Caco-2 (cell line): ENCODE results near the gene APLF. TPM values are rescaled to one million over a fixed set of nuclear protein-coding genes. Genes with fewer than 3 reads are reported as not detected.

ENCODE experiments used
- BruUV-seq: library from RNA; stranded (reverse); fragments of 400-500 nt; replicated peaks from 2 replicates; lab custom pipeline; 2021; lab: Mats Ljungman, UMichigan
- CTCF ChIA-PET: fragments of 300-600 bp; sonication (Branson Sonifier 250); formaldehyde crosslinking; loops from one replicate; lab custom pipeline; 2022; ENCODE audit warnings: antibody characterized with exemption; lab: Charles Lee
- POLR2A ChIA-PET: fragments of 300-600 bp; sonication (Branson Sonifier 250); formaldehyde crosslinking; loops from one replicate; lab custom pipeline; 2022; ENCODE audit warnings: antibody characterized with exemption; lab: Charles Lee
- DNase-seq, 2 experiments: peaks; one replicate each; pipeline versions ENCODE4 v3.0.0 to v3.0.0-alpha.2; 2020 to 2022
- H3K27me3 ChIP-seq: replicated peaks from 2 replicates; pipeline ENCODE4 v1.6.0; 2011; ENCODE audit warnings: low read length; ENCODE audit not compliant: control insufficient read depth, insufficient read depth
- H3K36me3 ChIP-seq: 2 replicates; pipeline ENCODE4 v1.5.1; 2011; ENCODE audit warnings: low read length; ENCODE audit not compliant: control insufficient read depth, insufficient read depth
- H3K4me1 ChIP-seq: fragments of 250-450 bp; sonication (Bioruptor Pico); 2 replicates; pipeline ENCODE4 v1.5.1; 2020; ENCODE audit warnings: mild to moderate bottlenecking
- H3K4me3 ChIP-seq: 2 replicates; pipeline ENCODE4 v1.5.1; 2011; ENCODE audit warnings: low read depth, mild to moderate bottlenecking, control low read depth, low read length
- H3K9me3 ChIP-seq: fragments of 250-450 bp; sonication (Bioruptor Pico); 2 replicates; pipeline ENCODE4 v1.5.1; 2020; ENCODE audit warnings: mild to moderate bottlenecking, moderate library complexity
- H3K27ac Mint-ChIP-seq: one replicate; pipeline ENCODE4 v1.8.0; 2022; ENCODE audit warnings: mixed read lengths; ENCODE audit not compliant: unreplicated experiment
- H3K27me3 Mint-ChIP-seq: one replicate; pipeline ENCODE4 v1.8.0; 2022; ENCODE audit warnings: mixed read lengths; ENCODE audit not compliant: insufficient read depth, unreplicated experiment
- H3K36me3 Mint-ChIP-seq: one replicate; pipeline ENCODE4 v1.8.0; 2022; ENCODE audit warnings: mild to moderate bottlenecking, mixed read lengths; ENCODE audit not compliant: insufficient read depth, unreplicated experiment
- H3K4me1 Mint-ChIP-seq: one replicate; pipeline ENCODE4 v1.8.0; 2022; ENCODE audit warnings: low read depth, mixed read lengths; ENCODE audit not compliant: unreplicated experiment
- H3K4me3 Mint-ChIP-seq: one replicate; pipeline ENCODE4 v1.8.0; 2022; ENCODE audit warnings: mild to moderate bottlenecking, moderate library complexity, mixed read lengths; ENCODE audit not compliant: unreplicated experiment
- H3K9me3 Mint-ChIP-seq: one replicate; pipeline ENCODE4 v1.8.0; 2022; ENCODE audit warnings: mixed read lengths; ENCODE audit not compliant: unreplicated experiment
- intact Hi-C: fragments of 100-400 bp; cut with micrococcal nuclease; formaldehyde crosslinking; loops from one replicate; pipeline ENCODE4 v1.10.0; 2022; ENCODE audit not compliant: unreplicated experiment
- total RNA-seq: library from RNA; stranded (reverse); gene quantifications from 2 replicates; pipeline ENCODE4 v1.2.3, GENCODE V29; 2022
- TF ChIP-seq, protein P1 (sequence below), 2 experiments: fragments of 200-600 bp in 1 of 2; IDR thresholded peaks; 1 replicate in 1 of 2; 2 replicates in 1 of 2; pipeline versions ENCODE4 v1.5.1 to v1.8.0; 2011 to 2022; ENCODE audit warnings: antibody characterized with exemption in 1 of 2, control low read depth in 1 of 2, inconsistent platforms in 1 of 2, low read depth in 1 of 2, low read length in 1 of 2, mild to moderate bottlenecking in 1 of 2, moderate library complexity in 1 of 2; ENCODE audit not compliant: insufficient read depth in 1 of 2, severe bottlenecking in 1 of 2, unreplicated experiment in 1 of 2

APLF gene
- total RNA-seq, 1 experiment from 2014 or later, result 3.9 TPM

DNA sequence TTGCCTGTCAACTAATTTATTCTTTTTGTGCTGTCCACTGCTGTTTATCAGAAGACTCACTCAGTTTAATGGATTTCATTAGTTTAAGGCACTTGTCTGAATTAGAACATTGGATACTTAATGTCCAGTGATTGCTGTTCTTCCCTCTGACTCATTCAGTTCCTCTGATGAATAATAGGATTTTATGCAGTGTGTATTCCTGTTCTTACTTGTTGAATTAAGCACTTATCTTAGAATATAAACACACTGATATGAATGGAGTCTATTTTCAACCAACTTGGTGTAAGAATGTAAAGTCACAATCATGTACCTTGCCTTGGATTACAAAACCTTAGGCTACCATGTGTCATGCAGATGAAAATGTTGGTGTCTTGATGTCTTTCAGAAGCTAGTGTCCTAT lies 89.0 kb downstream of the APLF start:
- TF ChIP-seq, protein P1, sequence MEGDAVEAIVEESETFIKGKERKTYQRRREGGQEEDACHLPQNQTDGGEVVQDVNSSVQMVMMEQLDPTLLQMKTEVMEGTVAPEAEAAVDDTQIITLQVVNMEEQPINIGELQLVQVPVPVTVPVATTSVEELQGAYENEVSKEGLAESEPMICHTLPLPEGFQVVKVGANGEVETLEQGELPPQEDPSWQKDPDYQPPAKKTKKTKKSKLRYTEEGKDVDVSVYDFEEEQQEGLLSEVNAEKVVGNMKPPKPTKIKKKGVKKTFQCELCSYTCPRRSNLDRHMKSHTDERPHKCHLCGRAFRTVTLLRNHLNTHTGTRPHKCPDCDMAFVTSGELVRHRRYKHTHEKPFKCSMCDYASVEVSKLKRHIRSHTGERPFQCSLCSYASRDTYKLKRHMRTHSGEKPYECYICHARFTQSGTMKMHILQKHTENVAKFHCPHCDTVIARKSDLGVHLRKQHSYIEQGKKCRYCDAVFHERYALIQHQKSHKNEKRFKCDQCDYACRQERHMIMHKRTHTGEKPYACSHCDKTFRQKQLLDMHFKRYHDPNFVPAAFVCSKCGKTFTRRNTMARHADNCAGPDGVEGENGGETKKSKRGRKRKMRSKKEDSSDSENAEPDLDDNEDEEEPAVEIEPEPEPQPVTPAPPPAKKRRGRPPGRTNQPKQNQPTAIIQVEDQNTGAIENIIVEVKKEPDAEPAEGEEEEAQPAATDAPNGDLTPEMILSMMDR (IDR thresholded peaks at IDR 0.05; ENCODE audit: insufficient read depth in 1 of 2, low read depth in 1 of 2, low read length in 1 of 2, severe bottlenecking in 1 of 2, unreplicated experiment in 1 of 2), result no peak
- Histone ChIP-seq H3K27me3 (no peaks in the 10 kb centered on the region), H3K36me3 (no peaks in the 10 kb centered on the region), H3K4me3 (no peak overlapping the region), H3K9me3 (no peaks in the 10 kb centered on the region), H3K4me1 (no peaks in the 10 kb centered on the region)
- ChIA-PET POLR2A (no interaction called here), CTCF (no interaction called here)
- Mint-ChIP-seq H3K4me3 (no peak overlapping the region), H3K36me3 (no peaks in the 10 kb centered on the region), H3K27ac (no peak overlapping the region), H3K9me3 (no peaks in the 10 kb centered on the region), H3K27me3 (no peaks in the 10 kb centered on the region), H3K4me1 (no peaks in the 10 kb centered on the region)
- intact Hi-C loops, result no loop called here
- DNase-seq, result no peak
- BruUV-seq, result no TSS peak

DNA sequence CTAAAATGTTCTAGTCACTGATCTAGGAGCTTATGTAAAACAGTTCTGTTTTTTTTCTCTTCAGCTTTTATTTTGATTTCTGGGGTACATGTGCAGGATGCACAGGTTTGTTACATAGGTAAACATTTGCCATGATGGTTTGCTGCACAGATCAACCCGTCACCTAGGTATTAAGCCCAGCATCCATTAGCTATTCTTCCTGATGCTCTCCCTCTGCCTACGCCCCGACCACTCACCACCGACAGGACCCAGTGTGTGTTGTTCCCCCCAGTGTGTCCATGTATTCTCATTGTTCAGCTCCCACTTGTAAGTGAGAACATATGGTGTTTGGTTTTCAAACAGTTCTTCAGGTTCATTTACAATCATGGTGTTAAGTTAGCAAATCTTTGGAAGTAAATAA lies 91.2 kb downstream of the APLF start:
- POLR2A ChIA-PET, result no interaction called here
- intact Hi-C loops, result no loop called here
- CTCF ChIA-PET, result no interaction called here
- no TSS peak for BruUV-seq
- DNase-seq, result no peak
- no peak overlapping the region for H3K27ac Mint-ChIP-seq
- Histone ChIP-seq H3K4me1 (no peaks in the 10 kb centered on the region), H3K36me3 (no peaks in the 10 kb centered on the region), H3K4me3 (no peak overlapping the region), H3K9me3 (no peaks in the 10 kb centered on the region), H3K27me3 (no peaks in the 10 kb centered on the region)
- H3K27me3 Mint-ChIP-seq, result no peaks in the 10 kb centered on the region
- H3K4me1 Mint-ChIP-seq, result no peaks in the 10 kb centered on the region
- H3K9me3 Mint-ChIP-seq, result no peaks in the 10 kb centered on the region
- TF ChIP-seq, protein P1 (IDR thresholded peaks at IDR 0.05; ENCODE audit: insufficient read depth in 1 of 2, low read depth in 1 of 2, low read length in 1 of 2, severe bottlenecking in 1 of 2, unreplicated experiment in 1 of 2), result no peak
- no peak overlapping the region for H3K4me3 Mint-ChIP-seq
- H3K36me3 Mint-ChIP-seq, result no peaks in the 10 kb centered on the region

DNA sequence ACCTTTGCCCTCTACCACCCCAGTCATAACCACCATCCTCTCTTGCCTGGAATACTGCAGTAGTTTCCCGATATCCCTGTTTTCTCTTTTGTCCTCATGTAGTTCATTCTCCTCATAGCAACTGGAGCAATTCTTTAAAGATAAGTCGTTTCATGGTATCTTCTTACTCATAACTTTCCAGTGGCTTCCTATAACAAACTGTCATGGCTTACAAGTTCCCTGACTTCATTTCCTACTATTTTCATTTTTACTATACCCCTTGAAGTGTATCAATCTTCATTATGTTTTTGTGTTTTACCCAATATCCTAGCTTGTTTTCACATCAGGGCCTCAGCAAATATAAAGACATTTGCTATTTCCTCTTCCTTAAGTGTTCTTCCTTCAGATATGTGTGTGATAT lies 92.3 kb downstream of the APLF start:
- H3K27me3 Mint-ChIP-seq, result no peaks in the 10 kb centered on the region
- no peaks in the 10 kb centered on the region for H3K4me1 Mint-ChIP-seq
- H3K36me3 Mint-ChIP-seq, result no peaks in the 10 kb centered on the region
- BruUV-seq, result no TSS peak
- no peaks in the 10 kb centered on the region for H3K36me3 ChIP-seq
- ChIA-PET CTCF (no interaction called here), POLR2A (no interaction called here)
- H3K27me3 ChIP-seq, result no peaks in the 10 kb centered on the region
- DNase-seq, result no peak
- H3K9me3 ChIP-seq, result no peaks in the 10 kb centered on the region
- H3K4me3 Mint-ChIP-seq, result no peak overlapping the region
- H3K4me1 ChIP-seq, result no peaks in the 10 kb centered on the region
- TF ChIP-seq, protein P1 (IDR thresholded peaks at IDR 0.05; ENCODE audit: insufficient read depth in 1 of 2, low read depth in 1 of 2, low read length in 1 of 2, severe bottlenecking in 1 of 2, unreplicated experiment in 1 of 2), result no peak
- no peak overlapping the region for H3K4me3 ChIP-seq
- intact Hi-C loops, result no loop called here
- no peak overlapping the region for H3K27ac Mint-ChIP-seq
- no peaks in the 10 kb centered on the region for H3K9me3 Mint-ChIP-seq
